Thoracic aorta (tissue), 2 donors: ENCODE data around the gene ILF2. TPM values are rescaled to one million over a fixed set of nuclear protein-coding genes. Genes with fewer than 3 reads are reported as not detected.

Source experiments
- ATAC-seq: fragments of 150-250 bp; one replicate; pipeline ENCODE4 v1.8.0; 2017; ENCODE audit warnings: low read depth; ENCODE audit not compliant: insufficient number of reproducible peaks, low FRiP score
- DNase-seq: peaks from one replicate; pipeline ENCODE4 v3.0.0-alpha.2; 2020; ENCODE audit warnings: low spot score
- H3K27ac ChIP-seq, 2 donors: fragments of 200-600 bp; sonication (generic); 1 replicate in 1 of 2; 2 replicates in 1 of 2; pipeline ENCODE4 v1.5.1; 2016; ENCODE audit warnings: mild to moderate bottlenecking in 2 of 2, moderate library complexity in 2 of 2
- H3K27me3 ChIP-seq: fragments of 200-600 bp; sonication (generic); replicated peaks from 2 replicates; pipeline ENCODE4 v1.6.0; 2016; ENCODE audit warnings: mild to moderate bottlenecking; ENCODE audit not compliant: insufficient read depth
- H3K36me3 ChIP-seq: fragments of 200-600 bp; sonication (generic); one replicate; pipeline ENCODE4 v1.5.1; 2016
- H3K4me1 ChIP-seq, 2 donors: fragments of 200-600 bp; sonication (generic); 1 replicate in 1 of 2; 2 replicates in 1 of 2; pipeline versions ENCODE4 v1.5.1 to v1.6.0; 2016; ENCODE audit warnings: low read depth in 2 of 2, mild to moderate bottlenecking in 1 of 2; ENCODE audit not compliant: control insufficient read depth in 1 of 2
- H3K4me3 ChIP-seq: fragments of 200-600 bp; sonication (generic); 2 replicates; pipeline ENCODE4 v1.5.1; 2016; ENCODE audit warnings: mild to moderate bottlenecking
- H3K9me3 ChIP-seq: fragments of 200-600 bp; sonication (generic); 2 replicates; pipeline ENCODE4 v1.5.1; 2016
- total RNA-seq, 2 donors: library from RNA; depleted of rRNA; stranded (reverse); fragments of >200 nt; gene quantifications; one replicate each; pipeline versions ENCODE4 v1.1.0 to v1.2.3, GENCODE V29; 2016
- TF ChIP-seq, protein P1 (sequence below): fragments of 200-600 bp; sonication (generic); IDR thresholded peaks from one replicate; pipeline ENCODE4 v1.5.1; 2019; ENCODE audit warnings: antibody characterized with exemption

Gene ILF2
- total RNA-seq, 2 donors from 2014 or later: 75.7 to 81.8 TPM

DNA sequence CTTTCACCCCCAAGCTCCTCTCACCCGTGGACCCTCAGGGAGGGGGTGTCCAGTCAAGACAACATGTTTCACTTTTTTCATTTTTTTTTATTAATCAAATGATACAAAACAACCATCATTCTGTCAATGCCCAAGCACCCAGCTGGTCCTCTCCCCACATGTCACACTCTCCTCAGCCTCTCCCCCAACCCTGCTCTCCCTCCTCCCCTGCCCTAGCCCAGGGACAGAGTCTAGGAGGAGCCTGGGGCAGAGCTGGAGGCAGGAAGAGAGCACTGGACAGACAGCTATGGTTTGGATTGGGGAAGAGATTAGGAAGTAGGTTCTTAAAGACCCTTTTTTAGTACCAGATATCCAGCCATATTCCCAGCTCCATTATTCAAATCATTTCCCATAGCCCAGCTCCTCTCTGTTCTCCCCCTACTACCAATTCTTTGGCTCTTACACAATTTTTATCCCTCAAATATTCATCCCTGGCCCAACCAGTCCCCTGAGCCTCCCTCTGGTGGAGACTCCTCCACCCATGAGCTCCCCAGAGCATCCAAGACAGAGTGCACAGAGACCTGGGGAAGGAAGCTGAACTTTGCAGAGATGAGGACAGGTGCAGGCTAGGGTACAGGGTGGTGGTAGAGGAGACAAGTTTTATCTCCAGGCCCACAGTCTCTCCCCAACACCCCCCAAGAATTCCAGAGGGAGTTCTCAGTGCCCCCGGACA, 56.4 kb downstream of the ILF2 start:
- no peak for ATAC-seq

DNA sequence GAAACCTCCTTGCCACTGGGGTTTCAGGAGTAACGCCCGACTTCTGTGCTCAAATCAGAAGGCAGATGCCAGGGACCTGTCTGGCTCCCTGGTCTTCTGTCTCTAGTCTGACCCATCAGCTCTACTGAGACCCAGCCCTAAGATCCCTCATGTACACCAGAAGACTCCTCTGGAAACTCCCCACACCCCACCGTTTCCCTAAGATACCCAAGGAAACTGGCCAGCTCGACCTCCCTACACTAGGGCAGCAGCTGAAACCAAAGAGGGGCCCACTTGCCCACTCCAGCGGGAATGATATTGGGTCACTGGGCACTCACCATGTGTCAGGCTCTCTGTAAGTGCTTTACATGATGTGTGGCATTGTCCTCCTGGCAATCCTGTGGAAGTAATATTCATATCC, 57.4 kb downstream of the ILF2 start:
- Histone ChIP-seq H3K4me1 (peaks cover 15 to 38% of the 10 kb centered on the region in 2 donors), H3K9me3 (no peaks in the 10 kb centered on the region), H3K36me3 (no peaks in the 10 kb centered on the region), H3K27ac (peak overlapping the region; percentile 81 to 96), H3K27me3 (no peaks in the 10 kb centered on the region), H3K4me3 (peak overlapping the region; percentile 87)
- TF ChIP-seq, protein P1, sequence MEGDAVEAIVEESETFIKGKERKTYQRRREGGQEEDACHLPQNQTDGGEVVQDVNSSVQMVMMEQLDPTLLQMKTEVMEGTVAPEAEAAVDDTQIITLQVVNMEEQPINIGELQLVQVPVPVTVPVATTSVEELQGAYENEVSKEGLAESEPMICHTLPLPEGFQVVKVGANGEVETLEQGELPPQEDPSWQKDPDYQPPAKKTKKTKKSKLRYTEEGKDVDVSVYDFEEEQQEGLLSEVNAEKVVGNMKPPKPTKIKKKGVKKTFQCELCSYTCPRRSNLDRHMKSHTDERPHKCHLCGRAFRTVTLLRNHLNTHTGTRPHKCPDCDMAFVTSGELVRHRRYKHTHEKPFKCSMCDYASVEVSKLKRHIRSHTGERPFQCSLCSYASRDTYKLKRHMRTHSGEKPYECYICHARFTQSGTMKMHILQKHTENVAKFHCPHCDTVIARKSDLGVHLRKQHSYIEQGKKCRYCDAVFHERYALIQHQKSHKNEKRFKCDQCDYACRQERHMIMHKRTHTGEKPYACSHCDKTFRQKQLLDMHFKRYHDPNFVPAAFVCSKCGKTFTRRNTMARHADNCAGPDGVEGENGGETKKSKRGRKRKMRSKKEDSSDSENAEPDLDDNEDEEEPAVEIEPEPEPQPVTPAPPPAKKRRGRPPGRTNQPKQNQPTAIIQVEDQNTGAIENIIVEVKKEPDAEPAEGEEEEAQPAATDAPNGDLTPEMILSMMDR: no peak
- DNase-seq (no peak), ATAC-seq (no peak)

More for the DNA sequence above, 56.4 kb downstream of the ILF2 start:
- H3K36me3 ChIP-seq: no peaks in the 10 kb centered on the region
- H3K4me3 ChIP-seq: no peak overlapping the region
- H3K4me1 ChIP-seq: peaks cover 11 to 28% of the 10 kb centered on the region in 2 donors
- no peaks in the 10 kb centered on the region for H3K9me3 ChIP-seq
- TF ChIP-seq, protein P1: no peak
- no peak overlapping the region for H3K27ac ChIP-seq
- H3K27me3 ChIP-seq: no peaks in the 10 kb centered on the region
- no peak for DNase-seq

DNA sequence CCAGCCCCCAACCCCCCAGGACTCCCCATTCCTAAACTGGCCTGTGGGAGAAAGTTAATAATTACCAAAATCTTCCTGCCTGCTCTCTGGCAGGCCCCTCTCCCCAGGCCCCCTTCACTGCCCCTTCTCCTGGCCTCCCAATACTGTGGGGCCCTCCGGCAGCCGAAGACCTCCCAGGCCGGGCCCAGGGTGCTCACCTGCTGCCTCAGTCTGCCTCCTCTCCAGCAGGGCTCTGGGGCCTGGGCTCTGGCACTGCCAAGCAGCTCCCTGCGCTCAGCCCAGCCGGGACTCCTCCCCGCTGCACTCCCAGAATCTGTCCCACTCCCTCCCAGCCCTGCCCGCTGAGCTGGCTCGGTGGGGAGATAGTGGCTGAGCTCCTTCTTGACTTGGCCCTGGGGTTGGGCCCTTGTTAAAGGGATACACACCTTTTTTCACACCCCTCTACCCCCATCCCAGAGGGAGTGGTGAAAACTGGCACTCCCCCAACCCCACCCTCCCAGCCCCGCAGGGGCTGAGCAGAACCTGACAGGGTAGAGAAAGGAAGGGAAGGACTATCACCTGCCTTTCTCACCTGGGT, 58.0 kb downstream of the ILF2 start, which contains the start of gene S100A16:
S100A16 (minus strand) TSS at position 383 of the 577 bp plus-strand sequence. CDS start 4,986 bp downstream, outside the sequence.
- Histone ChIP-seq H3K36me3 (no peaks in the 10 kb centered on the region), H3K4me1 (peaks cover 20 to 43% of the 10 kb centered on the region in 2 donors), H3K9me3 (no peaks in the 10 kb centered on the region), H3K27me3 (no peaks in the 10 kb centered on the region), H3K4me3 (peak within 1 kb of the TSS; percentile 87), H3K27ac (peak within 1 kb of the TSS; percentile 81 to 96)
- TF ChIP-seq, protein P1: no peak
- no peak for ATAC-seq
- DNase-seq: peak; percentile 60

DNA sequence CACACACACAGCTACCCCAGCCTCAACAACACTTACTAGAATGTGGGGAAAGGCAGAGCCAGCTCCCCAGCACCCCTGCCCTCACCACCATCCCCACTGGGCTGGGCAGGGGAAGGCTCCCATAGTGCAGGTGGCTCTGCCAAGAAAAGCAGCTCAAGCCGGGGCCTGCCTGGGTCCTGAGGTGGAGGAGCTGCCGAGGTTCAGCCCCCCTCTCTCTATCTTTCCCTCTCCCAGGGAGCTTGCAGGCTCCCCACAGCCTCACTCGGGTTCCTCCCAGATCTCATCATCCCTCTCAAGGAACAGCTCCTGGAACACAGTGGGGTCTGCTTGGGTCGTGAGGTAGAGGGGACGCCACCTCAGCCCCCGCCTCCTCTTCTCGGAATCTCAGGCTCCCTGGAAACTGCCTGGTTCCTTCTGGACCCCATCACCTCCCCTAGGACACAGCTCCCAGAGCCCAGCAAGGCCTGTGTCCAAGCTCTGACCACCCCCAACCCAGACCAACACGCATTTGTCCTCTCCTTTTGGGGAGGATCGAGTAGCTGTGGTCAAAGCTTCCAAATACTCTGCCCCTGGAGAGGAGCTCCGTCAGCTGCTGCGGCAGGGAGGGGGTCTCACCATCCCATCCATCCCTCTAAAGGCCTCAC, 58.6 kb downstream of the ILF2 start:
- no peak for DNase-seq
- TF ChIP-seq, protein P1: no peak
- Histone ChIP-seq H3K36me3 (peaks cover 6% of the 10 kb centered on the region), H3K27me3 (no peaks in the 10 kb centered on the region), H3K27ac (peak overlapping the region; percentile 81 to 96), H3K4me3 (peak overlapping the region; percentile 87), H3K9me3 (no peaks in the 10 kb centered on the region), H3K4me1 (peaks cover 20 to 49% of the 10 kb centered on the region in 2 donors)
- no peak for ATAC-seq

Other genes with a start within 250 kb of the ILF2 start
- gene S100A7, start 210.3 kb downstream of the ILF2 start, total RNA-seq: not detected
- 100 to 1,000 TPM; 367 to 608 TPM for gene S100A6, start 135.0 kb downstream of the ILF2 start, total RNA-seq
- gene S100A5, start 130.1 kb downstream of the ILF2 start, total RNA-seq: not detected
- 1,000 to 10,000 TPM in 1 of 2 donors, 100 to 1,000 TPM in 1; 514 to 1,429 TPM for gene S100A4, start 125.2 kb downstream of the ILF2 start, total RNA-seq
- 10 to 100 TPM in 1 of 2 donors, 1 to 10 TPM in 1; 3.1 to 25.0 TPM for gene S100A3, start 121.7 kb downstream of the ILF2 start, total RNA-seq
- 1 to 10 TPM; 1.1 to 2.9 TPM for gene S100A2, start 105.1 kb downstream of the ILF2 start, total RNA-seq
- gene S100A16, start 57.9 kb downstream of the ILF2 start, total RNA-seq: 10 to 100 TPM; 81.1 to 82.3 TPM
- gene S100A14, start 54.7 kb downstream of the ILF2 start, total RNA-seq: 1 to 10 TPM; 4.2 to 4.9 TPM
- gene S100A13, start 43.5 kb downstream of the ILF2 start, total RNA-seq: 10 to 100 TPM; 64.2 to 82.9 TPM
- not detected for gene S100A1, start 42.6 kb downstream of the ILF2 start, total RNA-seq
- gene CHTOP, start 36.9 kb downstream of the ILF2 start, total RNA-seq: 10 to 100 TPM; 39.0 to 78.0 TPM
- gene SNAPIN, start 12.3 kb downstream of the ILF2 start, total RNA-seq: 10 to 100 TPM; 37.9 to 41.6 TPM
- gene NPR1, start 7.7 kb upstream of the ILF2 start, total RNA-seq: 100 to 1,000 TPM; 279 to 293 TPM
- 10 to 100 TPM; 63.8 to 68.8 TPM for gene INTS3, start 57.1 kb upstream of the ILF2 start, total RNA-seq
- gene SLC27A3, start 104.4 kb upstream of the ILF2 start, total RNA-seq: 100 to 1,000 TPM in 1 of 2 donors, 10 to 100 TPM in 1; 71.7 to 116 TPM